Adipose tissue (tissue), 3 donors: ENCODE measurements around the gene IRX6. TPM values are rescaled to one million over a fixed set of nuclear protein-coding genes. Genes with fewer than 3 reads are reported as not detected.

Experiments used
- H3K27ac ChIP-seq: one replicate; pipeline ENCODE4 v1.5.1; 2013; ENCODE audit warnings: low read depth, low read length
- WGBS, 3 donors: extraction: QIAGEN DNeasy Blood & Tissue Kit; methylation state at CpG; one replicate each; pipeline ENCODE4 v1.1.7; 2013; 5-methylcytosine and 5-hydroxymethylcytosine counted together
- polyA plus RNA-seq, 3 donors: library from polyadenylated mRNA; stranded (reverse); fragments of 200-250 nt; gene quantifications; one replicate each; pipeline ENCODE4 v1.2.3, GENCODE V29; 2013
- donor health status: healthy with polysubstance abuse.
- donor health status: Bipolar disorder and iron deficiency.
- donor health status: healthy.

Gene IRX6
- 1 to 10 TPM in 2 of 3 donors, under 1 TPM in 1; 0.51 to 7.3 (median 2.7) TPM for polyA plus RNA-seq

- H3K27ac ChIP-seq, result no peak within 1 kb of the TSS
- 0 to 5% (median 1%) methylated on average over 37 to 49 of the region's 49 CpGs for WGBS, 3 donors
These were observed at the start of gene IRX6 for GRCh38 chr16:55323637-55324271. IRX6 (plus strand) TSS chr16:55324203; CDS start chr16:55325092, 889 bp downstream.

GRCh38 chr16:55274391-55274790 is 49.6 kb upstream of the IRX6 start:
- 75 to 80% (median 76%) methylated on average over 5 of the region's 5 CpGs for WGBS, 3 donors
- no peak overlapping the region for H3K27ac ChIP-seq

GRCh38 chr16:55275167-55275566 is 48.8 kb upstream of the IRX6 start:
- WGBS, 3 donors, result 58 to 76% (median 73%) methylated on average over 3 of the region's 3 CpGs
- no peak overlapping the region for H3K27ac ChIP-seq

GRCh38 chr16:55275869-55276268 is 48.1 kb upstream of the IRX6 start:
- 89 to 90% (median 90%) methylated on average over 6 of the region's 6 CpGs for WGBS, 3 donors
- no peak overlapping the region for H3K27ac ChIP-seq

- no peak overlapping the region for H3K27ac ChIP-seq
- 74 to 83% (median 79%) methylated on average over 1 of the region's 1 CpG for WGBS, 3 donors
These were observed 46.5 kb upstream of the IRX6 start for GRCh38 chr16:55277536-55277935.

GRCh38 chr16:55279598-55279997 is 44.4 kb upstream of the IRX6 start:
- H3K27ac ChIP-seq, result no peak overlapping the region
- WGBS, 3 donors, result 71 to 81% (median 76%) methylated on average over 6 of the region's 6 CpGs

GRCh38 chr16:55280587-55280986 is 43.4 kb upstream of the IRX6 start:
- WGBS, 3 donors, result 45 to 60% (median 48%) methylated on average over 4 of the region's 4 CpGs

GRCh38 chr16:55282441-55282840 is 41.6 kb upstream of the IRX6 start:
- WGBS, 3 donors, result 46 to 70% (median 54%) methylated on average over 1 of the region's 1 CpG
- no peak overlapping the region for H3K27ac ChIP-seq

More at GRCh38 chr16:55280587-55280986, 43.4 kb upstream of the IRX6 start:
- no peak overlapping the region for H3K27ac ChIP-seq

- H3K27ac ChIP-seq, result no peak overlapping the region
- WGBS, 3 donors, result 24 to 62% (median 57%) methylated on average over 12 of the region's 12 CpGs
These were observed 39.9 kb upstream of the IRX6 start for GRCh38 chr16:55283812-55284717.

- 75 to 81% (median 77%) methylated on average over 6 of the region's 6 CpGs for WGBS, 3 donors
- no peak overlapping the region for H3K27ac ChIP-seq
These were observed 39.3 kb upstream of the IRX6 start for GRCh38 chr16:55284718-55285099.

GRCh38 chr16:55285586-55285985 is 38.4 kb upstream of the IRX6 start:
- no peak overlapping the region for H3K27ac ChIP-seq
- 66 to 73% (median 73%) methylated on average over 2 of the region's 2 CpGs for WGBS, 3 donors

- 41 to 73% (median 61%) methylated on average over 2 of the region's 2 CpGs for WGBS, 3 donors
- no peak overlapping the region for H3K27ac ChIP-seq
These were observed 34.6 kb upstream of the IRX6 start for GRCh38 chr16:55289353-55289752.

- 69 to 78% (median 72%) methylated on average over 6 of the region's 6 CpGs for WGBS, 3 donors
- no peak overlapping the region for H3K27ac ChIP-seq
These were observed 32.2 kb upstream of the IRX6 start for GRCh38 chr16:55291847-55292246.

- 62 to 79% (median 76%) methylated on average over 1 of the region's 1 CpG for WGBS, 3 donors
- no peak overlapping the region for H3K27ac ChIP-seq
These were observed 31.5 kb upstream of the IRX6 start for GRCh38 chr16:55292491-55292890.

- no peak overlapping the region for H3K27ac ChIP-seq
- 75 to 82% (median 79%) methylated on average over 4 of the region's 4 CpGs for WGBS, 3 donors
These were observed 29.9 kb upstream of the IRX6 start for GRCh38 chr16:55294129-55294528.

- H3K27ac ChIP-seq, result no peak overlapping the region
- 43 to 51% (median 50%) methylated on average over 4 of the region's 4 CpGs for WGBS, 3 donors
These were observed 29.1 kb upstream of the IRX6 start for GRCh38 chr16:55294931-55295342.

- no peak overlapping the region for H3K27ac ChIP-seq
- WGBS, 3 donors, result 71 to 82% (median 77%) methylated on average over 10 of the region's 10 CpGs
These were observed 26.7 kb upstream of the IRX6 start for GRCh38 chr16:55297062-55297909.

- H3K27ac ChIP-seq, result no peak overlapping the region
- 0% methylated on average over 1 of the region's 1 CpG for WGBS, 3 donors
These were observed 26.0 kb upstream of the IRX6 start for GRCh38 chr16:55297910-55298479.
